22Rv1 (cell line): ENCODE results near the gene APLF.

ENCODE experiments used
- CTCF ChIP-seq: fragments of 450-650 bp; IDR thresholded peaks from 2 replicates; pipeline ENCODE4 v1.5.1; 2017; ENCODE audit warnings: mild to moderate bottlenecking
- ZFX ChIP-seq: fragments of 450-650 bp; IDR thresholded peaks from 2 replicates; pipeline ENCODE4 v1.6.1; 2017; ENCODE audit warnings: antibody characterized with exemption, borderline replicate concordance

GRCh38 chr2:68562934-68563333 is 95.5 kb downstream of the APLF start:
- TF ChIP-seq CTCF, result no peak
- no peak for TF ChIP-seq ZFX
